Ureter (tissue), 1 donor: ENCODE results near the gene DCST2. TPM values are rescaled to one million over a fixed set of nuclear protein-coding genes. Genes with fewer than 3 reads are reported as not detected.

Experiments used
- DNase-seq: peaks from one replicate; pipeline ENCODE4 v3.0.0-alpha.2; 2020; ENCODE audit warnings: low spot score
- total RNA-seq: library from RNA; stranded (reverse); gene quantifications from one replicate; pipeline ENCODE4 v1.2.4, GENCODE V29; 2023
- donor health status: DM: yes; HTN: yes; CAD: no.

Gene DCST2
- total RNA-seq, 1 donor from 2014 or later, result 1.2 TPM

- DNase-seq, result no peak
These were observed 16.3 kb upstream of the DCST2 start for GRCh38 chr1:155049651-155050559.

GRCh38 chr1:155048449-155049334 is 15.1 kb upstream of the DCST2 start:
- DNase-seq, result no peak

- peak; percentile 70 for DNase-seq
These were observed 11.5 kb upstream of the DCST2 start for GRCh38 chr1:155044812-155045657.

- DNase-seq, result no peak
These were observed 10.8 kb upstream of the DCST2 start for GRCh38 chr1:155044365-155044764.

- no peak for DNase-seq
These were observed 10.2 kb upstream of the DCST2 start for GRCh38 chr1:155043793-155044192.

GRCh38 chr1:155043301-155043702 is 9.7 kb upstream of the DCST2 start:
- no peak for DNase-seq

DNA sequence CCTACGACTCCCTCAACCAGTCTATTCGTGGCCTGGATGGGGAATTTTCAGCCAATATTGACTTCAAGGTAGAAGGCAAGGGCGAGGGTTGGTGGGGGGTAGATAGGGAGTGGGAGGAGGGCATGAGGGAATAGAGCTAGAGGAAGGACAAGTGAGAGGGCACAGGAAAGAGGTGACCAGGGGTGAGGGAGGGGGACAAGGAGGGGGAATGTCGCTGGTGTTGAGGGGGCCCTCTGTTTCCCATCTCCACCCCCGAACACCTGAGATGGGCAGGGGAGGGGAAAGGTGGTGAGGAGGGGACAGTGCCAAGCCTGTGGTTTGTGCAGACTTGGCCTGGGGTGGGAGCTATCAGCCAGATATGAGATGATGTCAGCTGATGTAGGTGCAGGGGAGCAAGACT is 9.2 kb upstream of the DCST2 start:
- DNase-seq, result no peak

GRCh38 chr1:155040358-155041093 is 6.9 kb upstream of the DCST2 start:
- no peak for DNase-seq

- DNase-seq, result no peak
These were observed 5.7 kb upstream of the DCST2 start for GRCh38 chr1:155039308-155039669.

- no peak for DNase-seq
These were observed 5.2 kb upstream of the DCST2 start for GRCh38 chr1:155038602-155039307.

DNA sequence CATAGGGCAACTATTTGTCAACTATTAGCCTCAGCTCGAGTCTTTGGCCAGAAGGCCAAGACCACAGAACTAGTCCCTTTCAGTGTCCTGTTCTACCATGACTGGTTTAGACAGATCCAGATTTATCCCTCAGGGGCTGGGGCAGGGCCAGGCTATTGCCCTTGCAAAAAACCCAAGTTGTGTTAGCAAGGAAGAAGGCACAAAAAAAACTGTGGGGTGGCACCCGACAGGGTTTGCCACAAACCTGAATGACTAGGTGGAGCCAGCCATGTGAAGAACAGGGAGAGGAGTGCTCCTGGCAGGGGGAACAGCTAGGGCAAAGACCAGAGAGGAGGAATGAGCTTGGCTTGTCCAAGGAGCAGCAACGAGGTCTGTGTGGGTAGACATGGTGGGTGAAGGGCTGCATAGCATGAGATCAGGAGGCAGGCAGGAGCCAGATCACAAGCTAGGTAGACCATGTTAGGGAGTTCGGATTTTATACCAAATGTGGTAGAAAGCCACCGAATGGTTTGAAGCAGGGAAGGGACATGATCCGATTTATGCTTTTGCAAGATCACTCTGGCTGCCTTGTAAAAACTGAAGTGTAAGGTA is 4.4 kb upstream of the DCST2 start:
- DNase-seq, result no peak

DNA sequence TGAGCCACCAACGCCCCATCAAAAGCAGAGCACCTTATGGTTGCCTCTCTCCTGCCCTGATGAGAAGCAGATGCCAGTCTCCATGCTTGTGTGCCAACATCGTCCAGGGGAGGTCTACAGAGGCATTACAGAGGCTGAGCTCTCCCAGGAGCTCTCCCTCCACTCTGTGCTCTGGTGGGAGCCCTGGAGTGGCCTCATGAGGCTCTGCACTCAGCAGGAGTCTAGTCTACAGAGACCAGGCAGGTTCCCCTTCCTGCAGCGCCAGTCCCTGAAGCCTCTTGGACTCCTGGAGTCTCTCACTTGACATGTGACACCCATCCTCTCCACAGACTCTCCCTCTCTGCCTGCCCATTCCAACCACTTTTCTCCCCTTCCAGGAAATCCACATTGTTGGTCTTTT is 3.5 kb upstream of the DCST2 start:
- DNase-seq, result no peak

GRCh38 chr1:155035936-155036335 is 2.4 kb upstream of the DCST2 start:
- no peak for DNase-seq

DNA sequence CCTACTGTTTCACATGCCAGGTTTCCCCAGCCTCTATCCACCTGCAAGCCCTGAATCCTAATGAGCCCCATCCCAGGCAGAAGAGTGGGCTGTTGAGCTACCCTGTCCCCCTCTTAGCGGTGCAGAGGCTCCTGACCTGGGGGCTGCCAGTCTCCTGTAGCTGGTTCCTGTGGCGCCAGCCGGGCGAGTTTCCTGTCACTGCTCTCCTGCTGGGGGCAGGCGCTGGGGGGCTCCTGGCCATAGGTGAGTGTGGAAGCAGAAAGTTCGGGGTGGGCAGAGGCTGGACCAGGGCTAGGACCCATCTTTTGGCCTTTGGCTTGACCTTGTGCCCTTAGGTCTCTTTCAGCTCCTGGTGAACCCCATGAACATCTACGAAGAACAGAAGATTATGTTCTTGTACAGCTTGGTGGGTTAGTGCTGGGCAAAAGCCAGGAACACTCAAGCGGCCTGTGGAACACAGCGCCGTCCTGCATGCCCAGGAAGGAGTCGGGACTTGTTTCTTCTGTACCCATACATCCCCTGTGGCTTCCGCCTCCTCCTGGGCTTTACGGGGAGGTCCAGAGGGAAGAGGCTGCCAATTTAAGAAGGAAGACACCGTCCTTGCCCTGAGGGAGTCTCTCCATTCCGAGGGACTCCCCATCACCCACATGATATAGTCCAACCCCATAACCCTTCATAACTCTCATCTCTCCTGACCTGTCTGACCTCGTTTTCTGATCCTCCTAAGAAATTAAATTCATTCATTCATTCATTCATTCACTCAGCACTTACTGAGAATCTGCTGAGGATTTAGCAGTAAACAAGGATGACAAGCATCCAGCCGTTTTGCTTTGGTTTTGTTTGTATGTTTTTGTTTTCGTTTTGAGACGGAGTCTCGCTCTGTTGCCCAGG is 982 bp upstream of the DCST2 start:
- no peak for DNase-seq

DNA sequence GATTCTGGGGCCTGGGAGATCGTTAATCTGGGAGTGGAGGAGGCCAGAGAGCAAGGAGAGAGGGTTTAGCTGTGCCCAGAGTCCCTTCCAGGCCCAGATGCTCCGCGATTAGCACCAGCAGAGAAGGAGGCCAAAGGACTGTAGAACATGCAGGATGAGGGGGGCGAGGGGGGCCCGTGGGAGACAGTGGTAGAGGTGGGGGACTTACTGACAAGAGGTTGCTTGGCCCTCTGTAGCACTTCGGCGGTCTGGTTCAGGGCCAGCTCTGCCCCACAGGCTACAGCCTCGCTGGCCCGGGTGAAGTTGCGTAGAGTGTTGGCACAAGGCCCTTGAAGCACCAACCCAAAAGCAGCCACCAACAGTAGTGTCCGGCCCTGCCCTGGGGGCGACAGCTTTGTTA is 695 bp downstream of the DCST2 start:
- no peak for DNase-seq

- DNase-seq, result no peak
These were observed 2.7 kb downstream of the DCST2 start for GRCh38 chr1:155030899-155031298.

GRCh38 chr1:155030243-155030795 is 3.3 kb downstream of the DCST2 start:
- no peak for DNase-seq

- DNase-seq, result no peak
These were observed 3.9 kb downstream of the DCST2 start for GRCh38 chr1:155029513-155030242.
